Erythroblast (primary cell): ENCODE data around the gene FERMT2.

Experiments used
- GATA1 ChIP-seq: IDR thresholded peaks from 2 replicates; pipeline ENCODE4 v1.6.1; 2011; ENCODE audit warnings: low read depth, mild to moderate bottlenecking, control low read depth, low read length, moderate library complexity
- POLR2A ChIP-seq: IDR thresholded peaks from 2 replicates; pipeline ENCODE4 v1.6.1; 2011; ENCODE audit warnings: mild to moderate bottlenecking, low read length

DNA sequence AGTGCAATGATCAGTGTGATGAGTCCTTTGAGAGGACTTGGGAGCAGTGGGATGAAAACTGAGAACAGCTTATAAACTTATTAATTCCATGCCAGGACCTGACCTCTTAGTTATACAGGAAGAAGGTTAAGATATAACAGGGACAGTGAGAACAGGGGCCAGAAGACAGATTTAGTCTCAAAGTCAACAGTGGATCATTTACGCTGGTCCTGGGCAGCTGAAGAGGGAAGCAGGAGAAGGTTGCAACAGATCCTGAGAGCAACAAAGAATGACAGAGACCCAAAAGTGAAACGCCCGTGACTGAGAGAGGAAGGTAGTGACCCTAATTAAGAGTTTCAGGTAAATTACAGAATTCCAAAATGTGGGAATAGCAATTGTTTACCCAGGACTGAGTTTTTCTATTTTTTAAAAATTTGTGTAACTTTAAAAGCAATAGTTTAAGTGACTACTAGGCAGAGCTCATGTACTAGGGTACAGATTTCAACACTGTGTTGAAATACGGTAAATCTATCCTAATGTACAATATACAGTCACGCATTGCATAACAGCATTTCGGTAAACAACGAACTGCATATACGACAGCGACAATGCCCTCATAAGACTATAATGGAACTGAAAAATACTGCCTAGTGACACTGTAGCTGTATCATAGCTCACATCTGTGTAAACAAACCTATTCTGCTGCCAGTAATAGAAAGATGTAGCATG lies 81.8 kb downstream of the FERMT2 start:
- TF ChIP-seq POLR2A = no peak
- TF ChIP-seq GATA1 = no peak
